HepG2 (cell line): ENCODE results near the gene SPAM1. TPM values are rescaled to one million over a fixed set of nuclear protein-coding genes. Genes with fewer than 3 reads are reported as not detected.

Experiments used
- ATAC-seq: fragments of 200-7000 bp; cut with Tn5 transposase; 3 replicates; pipeline ENCODE4 v1.9.1; 2020; ENCODE audit warnings: mild to moderate bottlenecking, moderate library complexity
- BruUV-seq: library from RNA; stranded (reverse); fragments of 400-500 nt; replicated peaks from 2 replicates; lab custom pipeline; 2021; lab: Mats Ljungman, UMichigan
- CTCF ChIA-PET: fragments of 300-600 bp; formaldehyde crosslinking; extraction: SDS; loops from one replicate; lab custom pipeline; 2021; ENCODE audit warnings: low total read pairs, inconsistent platforms, low intra/inter-chr PET ratio; lab: Yijun Ruan, JAX
- POLR2A ChIA-PET: fragments of 350-600 bp; sonication (Branson Sonifier 250); formaldehyde crosslinking; loops from one replicate; lab custom pipeline; 2020; ENCODE audit warnings: antibody characterized with exemption, inconsistent platforms; lab: Yijun Ruan, JAX
- DNase-seq: peaks from one replicate; pipeline ENCODE4 v3.0.0-alpha.2; 2015; ENCODE audit warnings: low spot score
- FAIRE-seq: peaks from 3 replicates; lab custom pipeline; 2011; peaks lifted over from hg19 to GRCh38; lab: Jason Lieb, UNC
- H2AFZ ChIP-seq: one replicate; pipeline ENCODE4 v1.6.1; 2011; ENCODE audit warnings: low read length, inconsistent platforms
- H3K27ac ChIP-seq: fragments of 300-600 bp; 3 replicates; pipeline ENCODE4 v1.8.0; 2011; ENCODE audit warnings: mixed run types, mild to moderate bottlenecking, mixed read lengths, low read length, inconsistent platforms; ENCODE audit not compliant: insufficient read depth; ENCODE audit errors: extremely low read length
- H3K27me3 ChIP-seq, 2 experiments: fragments of 200-600 bp in 1 of 2; 2 replicates in 1 of 2; 3 replicates in 1 of 2; pipeline versions ENCODE4 v1.6.0 to v1.8.0; 2011; ENCODE audit warnings: low read length in 2 of 2, mild to moderate bottlenecking in 2 of 2, moderate library complexity in 2 of 2, inconsistent platforms in 1 of 2; ENCODE audit not compliant: insufficient read depth in 2 of 2, control insufficient read depth in 1 of 2
- H3K36me3 ChIP-seq, 2 experiments: fragments of 200-600 bp in 1 of 2; replicated peaks in 1 of 2; 2 replicates in 1 of 2; 3 replicates in 1 of 2; pipeline versions ENCODE4 v1.5.1 to v1.8.0; 2011; ENCODE audit warnings: low read length in 2 of 2, inconsistent platforms in 1 of 2; ENCODE audit not compliant: insufficient read depth in 2 of 2, control insufficient read depth in 1 of 2
- H3K4me1 ChIP-seq: 2 replicates; pipeline ENCODE4 v1.5.1; 2012; ENCODE audit warnings: low read length, inconsistent platforms; ENCODE audit not compliant: insufficient read depth
- H3K4me2 ChIP-seq: 2 replicates; pipeline ENCODE4 v1.6.0; 2011; ENCODE audit warnings: low read depth, low read length, inconsistent platforms
- H3K4me3 ChIP-seq, 3 experiments: fragments of 200-600 bp in 1 of 3; sonication (generic), shearing (Covaris generic) in 1 of 3; replicated peaks in 1 of 3; 2 replicates each; pipeline ENCODE4 v1.5.1; 2011 to 2016; ENCODE audit warnings: low read length in 3 of 3, inconsistent platforms in 2 of 3, low read depth in 2 of 3, mild to moderate bottlenecking in 2 of 3, control low read depth in 1 of 3, mixed read lengths in 1 of 3; ENCODE audit not compliant: insufficient read depth in 1 of 3
- H3K79me2 ChIP-seq: one replicate; pipeline ENCODE4 v1.6.1; 2011; ENCODE audit warnings: low read length, inconsistent platforms; ENCODE audit not compliant: insufficient read depth
- H3K9ac ChIP-seq: 2 replicates; pipeline ENCODE4 v1.6.0; 2011; ENCODE audit warnings: mild to moderate bottlenecking, low read depth, low read length, inconsistent platforms; ENCODE audit not compliant: insufficient read depth
- H3K9me3 ChIP-seq: 2 replicates; pipeline ENCODE4 v1.5.1; 2012; ENCODE audit warnings: mild to moderate bottlenecking, low read length
- H4K20me1 ChIP-seq: 2 replicates; pipeline ENCODE4 v1.6.0; 2011; ENCODE audit warnings: inconsistent platforms, mild to moderate bottlenecking, low read length, moderate library complexity; ENCODE audit not compliant: insufficient read depth
- DDIT3 ChIP-seq: sonication (generic); formaldehyde crosslinking; IDR thresholded peaks from 2 replicates; pipeline ENCODE4 v1.4.0; 2020; ENCODE audit warnings: mild to moderate bottlenecking, missing genetic modification reagents
- HMGA1 ChIP-seq: sonication (generic); formaldehyde crosslinking; conservative IDR thresholded peaks from 2 replicates; pipeline ENCODE4 v1.4.0; 2020; ENCODE audit warnings: missing genetic modification reagents
- KLF13 ChIP-seq: sonication (generic); formaldehyde crosslinking; IDR thresholded peaks from 2 replicates; pipeline ENCODE4 v1.4.0; 2020; ENCODE audit warnings: mild to moderate bottlenecking, missing genetic modification reagents
- MIER2 ChIP-seq: IDR thresholded peaks from 2 replicates; pipeline ENCODE4 v1.6.1; 2016; ENCODE audit warnings: missing biosample characterization, missing genetic modification reagents
- NFKBIZ ChIP-seq: IDR thresholded peaks from 2 replicates; pipeline ENCODE4 v1.6.1; 2018; ENCODE audit warnings: missing genetic modification reagents, missing compliant biosample characterization
- NFYC ChIP-seq: IDR thresholded peaks from 2 replicates; pipeline ENCODE4 v1.6.1; 2016; ENCODE audit warnings: missing genetic modification reagents, missing compliant biosample characterization
- PHF21A ChIP-seq: sonication (generic); formaldehyde crosslinking; IDR thresholded peaks from 2 replicates; pipeline ENCODE4 v1.5.0; 2020; ENCODE audit warnings: mild to moderate bottlenecking, missing genetic modification reagents
- SMAD9 ChIP-seq: sonication (generic); formaldehyde crosslinking; IDR thresholded peaks from 2 replicates; pipeline ENCODE4 v1.5.1; 2020; ENCODE audit warnings: mild to moderate bottlenecking, missing genetic modification reagents
- SP4 ChIP-seq: sonication (generic); formaldehyde crosslinking; IDR thresholded peaks from 2 replicates; pipeline ENCODE4 v1.8.1; 2023; ENCODE audit warnings: mild to moderate bottlenecking, missing genetic modification reagents
- SPEN ChIP-seq: sonication (generic); formaldehyde crosslinking; IDR thresholded peaks from 2 replicates; pipeline ENCODE4 v1.5.1; 2020; ENCODE audit warnings: low read depth, mild to moderate bottlenecking, missing genetic modification reagents
- TBP ChIP-seq: sonication (generic); formaldehyde crosslinking; IDR thresholded peaks from 2 replicates; pipeline ENCODE4 v1.5.0; 2020; ENCODE audit warnings: missing genetic modification reagents
- ZBTB21 ChIP-seq: sonication (generic); formaldehyde crosslinking; IDR thresholded peaks from 2 replicates; pipeline ENCODE4 v1.4.0; 2020; ENCODE audit warnings: missing genetic modification reagents
- ZBTB38 ChIP-seq: sonication (generic); formaldehyde crosslinking; IDR thresholded peaks from 2 replicates; pipeline ENCODE4 v1.5.1; 2020; ENCODE audit warnings: mild to moderate bottlenecking, missing genetic modification reagents
- ZNF205 ChIP-seq: IDR thresholded peaks from 2 replicates; pipeline ENCODE4 v1.6.1; 2018; ENCODE audit warnings: missing biosample characterization, missing genetic modification reagents
- ZNF773 ChIP-seq: sonication (generic); formaldehyde crosslinking; IDR thresholded peaks from 2 replicates; pipeline ENCODE4 v1.4.0; 2020; ENCODE audit warnings: missing genetic modification reagents, borderline replicate concordance
- WGBS: methylation state at CpG from one replicate; pipeline ENCODE4 v1.1.6; 2017; ENCODE audit warnings: low lambda C conversion rate; 5-methylcytosine and 5-hydroxymethylcytosine counted together
- in situ Hi-C: cut with HindIII; loops from 2 replicates; pipeline ENCODE4 v1.10.0; 2017; ENCODE audit warnings: low pct_unique_long_range_greater_than_20kb; ENCODE audit not compliant: extremely low pct_ligation_motif_present
- intact Hi-C: fragments of 100-400 bp; cut with micrococcal nuclease; formaldehyde crosslinking; loops from one replicate; pipeline ENCODE4 v1.10.0; 2022; ENCODE audit not compliant: unreplicated experiment
- polyA plus RNA-seq, 8 experiments: library from polyadenylated mRNA; depleted of rRNA in 3 of 8; stranded (reverse) in 7 of 8; unstranded in 1 of 8; fragments of >200 nt; fragmentation: Illumina TruSeq in 4 of 8; extraction: Trizol in 4 of 8; gene quantifications; 2 replicates each; pipeline versions ENCODE4 v1.2.1 to v1.2.3, GENCODE V29; 2011 to 2016; ENCODE audit warnings: low read depth in 4 of 8, missing spikeins in 1 of 8, mixed read lengths in 1 of 8; ENCODE audit not compliant: insufficient read depth in 1 of 8
- total RNA-seq, 5 experiments: library from RNA; depleted of rRNA; stranded (reverse); fragments of >200 nt; fragmentation: Illumina TruSeq; extraction: Trizol; gene quantifications; 2 replicates each; pipeline ENCODE4 v1.2.3, GENCODE V29; 2016; ENCODE audit warnings: low read depth in 1 of 5

The SPAM1 gene
- total and polyA plus RNA-seq, 2 of the 13 experiments (the other 11 are each of a cell fraction or from before 2014, with no cell fraction given), result not detected

DNA sequence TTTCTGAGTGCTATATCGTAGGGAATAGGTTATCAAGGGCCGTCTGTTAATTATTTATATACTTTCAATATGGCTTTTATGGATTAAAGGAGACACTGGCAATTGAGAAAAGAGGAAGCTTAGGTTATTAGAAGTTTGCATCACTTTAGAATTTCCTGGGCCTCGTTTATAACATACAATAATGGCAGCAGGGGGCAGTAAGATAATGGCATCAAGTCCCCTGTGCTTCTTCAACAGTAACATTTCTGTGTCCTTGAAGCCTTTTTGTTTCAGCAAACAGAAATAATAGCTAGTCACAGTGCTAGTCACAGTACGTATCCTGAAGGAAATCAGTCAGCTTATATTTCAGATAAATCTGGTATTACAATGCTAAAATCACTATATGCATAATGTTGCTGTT is 41.9 kb downstream of the SPAM1 start:
- Histone ChIP-seq H3K27ac (no peak overlapping the region), H3K79me2 (no peaks in the 10 kb centered on the region), H3K36me3 (no peaks in the 10 kb centered on the region), H3K9me3 (no peaks in the 10 kb centered on the region), H3K4me3 (no peak overlapping the region), H4K20me1 (no peaks in the 10 kb centered on the region), H3K27me3 (no peaks in the 10 kb centered on the region), H3K9ac (no peak overlapping the region), H3K4me2 (no peak overlapping the region), H3K4me1 (no peaks in the 10 kb centered on the region), H2AFZ (no peak overlapping the region)
- WGBS, result 5% methylated on average over 4 of the region's 4 CpGs
- CTCF ChIA-PET, result no interaction called here
- in situ Hi-C loops, result no loop called here
- POLR2A ChIA-PET, result no interaction called here
- intact Hi-C loops, result no loop called here
- BruUV-seq, result no TSS peak
- FAIRE-seq (no peak), ATAC-seq (no peak), DNase-seq (no peak)
- no peak for TF ChIP-seq SPEN (CRISPR knock-in tag)
- TF ChIP-seq DDIT3 (CRISPR knock-in tag), result no peak
- TF ChIP-seq SMAD9 (CRISPR knock-in tag), result no peak
- TF ChIP-seq ZBTB21 (CRISPR knock-in tag), result no peak
- TF ChIP-seq PHF21A, result no peak
- TF ChIP-seq ZNF205 (CRISPR knock-in tag), result no peak
- TF ChIP-seq NFYC (CRISPR knock-in tag), result no peak
- TF ChIP-seq KLF13 (CRISPR knock-in tag), result no peak
- TF ChIP-seq TBP, result no peak
- TF ChIP-seq NFKBIZ, result no peak
- no peak for TF ChIP-seq ZNF773 (CRISPR knock-in tag)
- no peak for TF ChIP-seq ZBTB38
- TF ChIP-seq HMGA1 (CRISPR knock-in tag), result no peak
- TF ChIP-seq SP4 (CRISPR knock-in tag), result no peak
- no peak for TF ChIP-seq MIER2 (CRISPR knock-in tag)
